ENCODE results near the gene MKLN1.

- TF ChIP-seq POLR2A (IDR thresholded peaks at IDR 0.05; ENCODE audit: low read depth, low read length) (no peak), TAF1 (IDR thresholded peaks at IDR 0.05; ENCODE audit: borderline replicate concordance, low read depth, low read length) (no peak)
These were observed 175.3 kb downstream of the MKLN1 start for GRCh38 chr7:131502810-131503508.

All from GM12892 (cell line).